Thyroid gland (tissue), 4 donors: ENCODE results near the gene UTY. TPM values are rescaled to one million over a fixed set of nuclear protein-coding genes. Genes with fewer than 3 reads are reported as not detected.

Experiments used
- DNase-seq, 2 donors: peaks; one replicate each; pipeline ENCODE4 v3.0.0-alpha.2; 2019
- H3K27ac ChIP-seq, 3 donors: fragments of 200-600 bp; sonication (generic); 1 replicate in 2 of 3; 2 replicates in 1 of 3; pipeline ENCODE4 v1.5.1; 2016 to 2019; ENCODE audit warnings: mild to moderate bottlenecking in 1 of 3, moderate library complexity in 1 of 3
- H3K27me3 ChIP-seq: fragments of 200-600 bp; sonication (generic); one replicate; pipeline ENCODE4 v1.5.1; 2019
- H3K36me3 ChIP-seq, 2 donors: fragments of 200-600 bp; sonication (generic); one replicate each; pipeline ENCODE4 v1.5.1; 2016 to 2019
- H3K4me1 ChIP-seq, 2 donors: fragments of 200-600 bp; sonication (generic); one replicate each; pipeline ENCODE4 v1.5.1; 2017 to 2019
- H3K4me3 ChIP-seq, 3 donors: fragments of 200-600 bp; sonication (generic); replicated peaks in 1 of 3; 1 replicate in 2 of 3; 2 replicates in 1 of 3; pipeline ENCODE4 v1.5.1; 2016; ENCODE audit warnings: mild to moderate bottlenecking in 1 of 3
- H3K9me3 ChIP-seq: fragments of 200-600 bp; sonication (generic); one replicate; pipeline ENCODE4 v1.5.1; 2017
- CTCF ChIP-seq, 6 experiments: fragments of 200-600 bp in 3 of 6; fragments of 450-650 bp in 3 of 6; sonication (generic) in 3 of 6; IDR thresholded peaks; one replicate each; pipeline ENCODE4 v1.5.1; 2016 to 2019; ENCODE audit warnings: antibody characterized with exemption in 6 of 6, mild to moderate bottlenecking in 2 of 6, inconsistent platforms in 1 of 6, moderate library complexity in 1 of 6
- POLR2A ChIP-seq, 2 donors: fragments of 450-650 bp; IDR thresholded peaks; one replicate each; pipeline ENCODE4 v1.6.1; 2017; ENCODE audit warnings: antibody characterized with exemption in 2 of 2, mild to moderate bottlenecking in 2 of 2, moderate library complexity in 1 of 2
- WGBS, 2 donors: methylation state at CpG; one replicate each; pipeline ENCODE4 v1.1.5; 2017; 5-methylcytosine and 5-hydroxymethylcytosine counted together
- intact Hi-C: fragments of 100-400 bp; cut with DNase I; formaldehyde crosslinking; loops from one replicate; pipeline ENCODE4 v1.15.1; 2023
- total RNA-seq, 4 donors: library from RNA; depleted of rRNA; stranded (reverse); fragments of >200 nt; gene quantifications; one replicate each; pipeline ENCODE4 v1.2.3, GENCODE V29; 2016

UTY gene
- total RNA-seq, 4 donors from 2014 or later, result 0.27 to 113 (median 57.1) TPM; not detected in 1

DNA sequence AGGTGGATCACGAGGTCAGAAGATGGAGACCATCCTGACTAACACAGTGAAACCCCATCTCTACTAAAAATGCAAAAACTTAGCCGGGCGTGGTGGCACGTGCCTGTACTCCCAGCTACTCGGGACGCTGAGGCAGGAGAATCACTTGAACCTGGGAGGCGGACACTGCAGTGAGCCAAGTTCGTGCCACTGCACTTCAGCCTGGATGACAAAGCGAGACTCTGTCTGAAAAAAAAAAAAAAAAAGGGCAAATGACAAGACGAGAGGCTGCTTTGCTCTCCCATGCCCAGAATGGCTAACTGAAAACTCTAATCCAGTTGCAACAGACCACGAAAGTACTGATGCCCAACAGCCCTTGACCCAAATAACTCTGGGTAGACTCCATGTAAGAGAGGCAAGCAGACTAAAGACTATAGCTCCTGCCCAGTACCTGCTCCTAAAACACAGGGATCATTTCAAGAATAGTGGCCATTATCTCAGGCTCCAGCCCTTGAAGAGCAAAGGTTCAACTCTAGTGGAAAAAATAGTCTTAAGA, 29.2 kb downstream of the UTY start:
- TF ChIP-seq CTCF (IDR thresholded peaks at IDR 0.05) (no peak), POLR2A (IDR thresholded peaks at IDR 0.05) (no peak)
- Histone ChIP-seq H3K4me3 (no peak overlapping the region), H3K9me3 (no peaks in the 10 kb centered on the region), H3K36me3 (no peaks in the 10 kb centered on the region), H3K27me3 (no peaks in the 10 kb centered on the region), H3K27ac (no peak overlapping the region), H3K4me1 (no peaks in the 10 kb centered on the region)
- WGBS, 2 donors, result 41 to 46% methylated on average over 10 to 11 of the region's 11 CpGs
- peak; percentile 61 to 63 for DNase-seq
- intact Hi-C loops, result no loop called here

DNA sequence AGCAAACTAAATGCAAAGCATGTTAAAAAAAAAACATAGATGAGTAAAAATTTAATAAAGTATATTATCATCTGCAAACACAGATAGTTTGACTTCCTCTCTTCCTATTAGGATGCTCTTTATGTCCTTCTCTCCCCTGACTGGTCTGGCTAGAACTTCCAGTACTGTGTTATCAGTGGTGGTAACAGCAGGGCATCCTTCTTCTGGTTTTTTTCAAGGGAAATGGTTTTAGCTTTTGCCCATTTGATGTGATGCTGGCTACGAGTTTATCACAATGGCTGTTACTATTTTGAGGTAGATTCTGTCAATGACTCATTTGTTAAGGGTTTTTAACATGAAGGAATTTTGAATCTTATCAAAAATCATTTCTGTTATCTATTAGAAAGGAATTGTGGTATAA, 34.3 kb downstream of the UTY start:
- Histone ChIP-seq H3K4me1 (no peaks in the 10 kb centered on the region), H3K36me3 (no peaks in the 10 kb centered on the region), H3K27me3 (no peaks in the 10 kb centered on the region), H3K9me3 (no peaks in the 10 kb centered on the region), H3K4me3 (no peak overlapping the region), H3K27ac (no peak overlapping the region)
- intact Hi-C loops, result no loop called here
- no peak for TF ChIP-seq CTCF (IDR thresholded peaks at IDR 0.05)
- no peak for TF ChIP-seq POLR2A (IDR thresholded peaks at IDR 0.05)
- DNase-seq, result no peak
- 85 to 87% methylated on average over 1 of the region's 1 CpG for WGBS, 2 donors

GRCh38 chrY:13443146-13443545, 36.7 kb downstream of the UTY start:
- intact Hi-C loops, result no loop called here
- no peak for DNase-seq
- Histone ChIP-seq H3K4me1 (no peaks in the 10 kb centered on the region), H3K36me3 (no peaks in the 10 kb centered on the region), H3K9me3 (no peaks in the 10 kb centered on the region), H3K27ac (no peak overlapping the region), H3K27me3 (no peaks in the 10 kb centered on the region), H3K4me3 (no peak overlapping the region)
- WGBS, 2 donors, result 84 to 91% methylated on average over 7 of the region's 7 CpGs
- TF ChIP-seq POLR2A (IDR thresholded peaks at IDR 0.05) (no peak), CTCF (IDR thresholded peaks at IDR 0.05) (no peak)

DNA sequence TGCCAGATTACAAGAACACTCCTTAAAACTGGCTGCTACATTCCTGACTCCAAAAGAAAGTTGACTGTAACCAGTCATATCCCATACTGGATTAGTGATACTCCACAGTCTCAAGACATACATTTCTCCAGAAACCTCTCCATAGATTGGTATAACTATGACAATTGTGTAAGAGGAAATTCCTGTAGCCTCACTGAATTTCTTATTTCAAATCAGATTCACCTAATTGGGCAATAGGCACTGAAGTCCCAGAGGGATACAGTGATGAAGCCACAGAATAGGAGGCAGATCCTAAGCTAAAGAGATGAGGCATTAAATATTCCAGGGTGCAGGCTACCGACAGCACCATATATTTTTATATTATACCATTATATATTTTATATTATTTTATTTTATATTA, 39.0 kb downstream of the UTY start:
- no peak for DNase-seq
- intact Hi-C loops, result no loop called here
- Histone ChIP-seq H3K36me3 (no peaks in the 10 kb centered on the region), H3K27me3 (no peaks in the 10 kb centered on the region), H3K4me1 (no peaks in the 10 kb centered on the region), H3K27ac (no peak overlapping the region), H3K9me3 (no peaks in the 10 kb centered on the region), H3K4me3 (no peak overlapping the region)
- 87 to 100% methylated on average over 1 of the region's 1 CpG for WGBS, 2 donors
- TF ChIP-seq POLR2A (IDR thresholded peaks at IDR 0.05) (no peak), CTCF (IDR thresholded peaks at IDR 0.05) (no peak)

- 88 to 93% methylated on average over 22 to 24 of the region's 25 CpGs for WGBS, 2 donors
These were observed 43.6 kb downstream of the UTY start for GRCh38 chrY:13435968-13436937.

More at GRCh38 chrY:13435968-13436937, 43.6 kb downstream of the UTY start:
- peak; percentile 10 to 33 for DNase-seq
- Histone ChIP-seq H3K4me1 (no peaks in the 10 kb centered on the region), H3K27ac (no peak overlapping the region), H3K36me3 (no peaks in the 10 kb centered on the region), H3K27me3 (no peaks in the 10 kb centered on the region), H3K9me3 (no peaks in the 10 kb centered on the region), H3K4me3 (no peak overlapping the region)
- TF ChIP-seq POLR2A (IDR thresholded peaks at IDR 0.05) (no peak), CTCF (IDR thresholded peaks at IDR 0.05) (peak in 1 of 6 experiments; percentile 29)
- intact Hi-C loops, result no loop called here
